Prostate gland (tissue), 2 donors: Measurements from ENCODE around the gene HYLS1.

Experiments
- POLR2A ChIP-seq: fragments of 450-650 bp; IDR thresholded peaks from one replicate; pipeline ENCODE4 v1.6.1; 2016; ENCODE audit warnings: antibody characterized with exemption, mild to moderate bottlenecking
- POLR2AphosphoS5 ChIP-seq: sonication (generic); formaldehyde crosslinking; IDR thresholded peaks from one replicate; pipeline ENCODE4 v1.6.1; 2017; ENCODE audit warnings: antibody characterized with exemption
- TF ChIP-seq, protein P1 (sequence below), 4 experiments: fragments of 200-600 bp in 2 of 4; fragments of 450-650 bp in 2 of 4; sonication (generic) in 2 of 4; IDR thresholded peaks; 1 replicate in 3 of 4; 2 replicates in 1 of 4; pipeline ENCODE4 v1.5.1; 2016 to 2019; ENCODE audit warnings: antibody characterized with exemption in 4 of 4, mild to moderate bottlenecking in 2 of 4, moderate library complexity in 2 of 4

DNA sequence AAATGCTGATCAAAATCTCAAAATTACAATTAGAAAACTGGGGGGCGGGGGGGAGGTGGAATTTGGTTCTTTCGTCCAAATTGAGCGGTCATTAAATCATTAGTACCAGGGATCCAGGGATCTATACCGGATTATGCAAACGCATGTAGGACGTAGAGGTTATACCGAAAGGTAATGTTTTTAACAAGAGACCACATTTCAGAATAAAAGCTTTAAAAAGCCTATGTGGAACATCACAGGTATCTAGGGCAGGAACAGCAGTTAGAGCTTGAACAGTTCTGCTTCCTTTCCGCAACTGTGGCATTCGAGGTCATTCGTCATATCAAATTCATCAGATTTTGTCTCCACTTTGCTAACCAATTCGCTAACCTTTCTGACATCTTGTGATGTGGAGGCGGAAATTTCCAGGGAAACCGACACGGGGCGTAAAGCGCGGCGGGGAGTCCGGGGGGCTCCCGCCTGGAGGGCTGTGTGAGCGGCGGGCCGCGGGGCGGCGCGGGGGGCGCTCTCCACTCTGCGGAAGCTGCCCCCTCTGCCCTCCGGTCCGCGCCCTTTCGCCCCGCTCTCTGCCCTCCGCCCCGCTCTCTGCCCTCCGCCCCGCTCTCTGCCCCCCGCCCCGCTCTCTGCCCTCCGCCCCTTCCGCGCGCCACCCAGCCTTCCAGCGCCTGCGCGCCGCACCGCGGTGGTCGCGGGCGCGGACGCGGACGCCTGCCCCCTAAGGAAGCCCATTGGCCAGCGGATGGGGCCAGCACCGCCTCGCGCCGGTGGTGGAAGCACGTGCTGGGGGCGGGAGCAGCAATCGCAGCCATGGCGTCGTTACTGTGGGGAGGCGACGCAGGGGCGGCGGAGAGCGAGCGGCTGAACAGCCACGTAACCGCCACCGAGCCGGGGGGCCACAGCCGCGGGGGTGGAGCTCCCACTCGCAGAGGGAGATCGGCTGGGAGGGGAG, 16.5 kb downstream of the HYLS1 start, which contains the start of gene DDX25:
- TF ChIP-seq, protein P1, sequence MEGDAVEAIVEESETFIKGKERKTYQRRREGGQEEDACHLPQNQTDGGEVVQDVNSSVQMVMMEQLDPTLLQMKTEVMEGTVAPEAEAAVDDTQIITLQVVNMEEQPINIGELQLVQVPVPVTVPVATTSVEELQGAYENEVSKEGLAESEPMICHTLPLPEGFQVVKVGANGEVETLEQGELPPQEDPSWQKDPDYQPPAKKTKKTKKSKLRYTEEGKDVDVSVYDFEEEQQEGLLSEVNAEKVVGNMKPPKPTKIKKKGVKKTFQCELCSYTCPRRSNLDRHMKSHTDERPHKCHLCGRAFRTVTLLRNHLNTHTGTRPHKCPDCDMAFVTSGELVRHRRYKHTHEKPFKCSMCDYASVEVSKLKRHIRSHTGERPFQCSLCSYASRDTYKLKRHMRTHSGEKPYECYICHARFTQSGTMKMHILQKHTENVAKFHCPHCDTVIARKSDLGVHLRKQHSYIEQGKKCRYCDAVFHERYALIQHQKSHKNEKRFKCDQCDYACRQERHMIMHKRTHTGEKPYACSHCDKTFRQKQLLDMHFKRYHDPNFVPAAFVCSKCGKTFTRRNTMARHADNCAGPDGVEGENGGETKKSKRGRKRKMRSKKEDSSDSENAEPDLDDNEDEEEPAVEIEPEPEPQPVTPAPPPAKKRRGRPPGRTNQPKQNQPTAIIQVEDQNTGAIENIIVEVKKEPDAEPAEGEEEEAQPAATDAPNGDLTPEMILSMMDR (IDR thresholded peaks at IDR 0.05), result no peak
- no peak for TF ChIP-seq POLR2A
- no peak for TF ChIP-seq POLR2AphosphoS5
